ENCODE measurements around the gene EWSR1.

Gene EWSR1

GRCh38 chr22:29342177-29342576, 74.1 kb downstream of the EWSR1 start:
- H4K20me1 ChIP-seq (ENCODE audit: insufficient read depth, low read length), result peaks cover 10% of the 10 kb centered on the region; the same call in 1 of the 2 replicates
- H3K79me2 ChIP-seq (ENCODE audit: insufficient read depth, low read length), result no peaks in the 10 kb centered on the region
- no peaks in the 10 kb centered on the region for H3K9me3 ChIP-seq (ENCODE audit: insufficient read depth, low read length, severe bottlenecking)
- no peak overlapping the region for H2AFZ ChIP-seq (ENCODE audit: low read depth, low read length)
- TF ChIP-seq CTCF (IDR thresholded peaks at IDR 0.05; ENCODE audit: borderline replicate concordance, extremely low read depth, low read length, poor library complexity, severe bottlenecking) (no peak), EZH2 (IDR thresholded peaks at IDR 0.05; ENCODE audit: borderline replicate concordance, low read depth, low read length, severe bottlenecking) (no peak)
- H3K36me3 ChIP-seq (ENCODE audit: insufficient read depth, low read length), result peaks cover 88% of the 10 kb centered on the region
- no peaks in the 10 kb centered on the region for H3K27me3 ChIP-seq (ENCODE audit: insufficient read depth, low read length, poor library complexity)
- H3K9ac ChIP-seq (ENCODE audit: low read depth, low read length), result no peak overlapping the region
- no peak overlapping the region for H3K4me2 ChIP-seq (ENCODE audit: insufficient read depth, low read length)
- H3K27ac ChIP-seq (ENCODE audit: low read length), result no peak overlapping the region
- no peaks in the 10 kb centered on the region for H3K4me1 ChIP-seq (ENCODE audit: insufficient read depth, low read length)
- no peak overlapping the region for H3K4me3 ChIP-seq (ENCODE audit: low read depth in 1 of 2, low read length in 2 of 2)
- ATAC-seq (ENCODE audit: insufficient read depth, low read depth) (no peak), DNase-seq (no peak)

GRCh38 chr22:29342577-29343312, 74.7 kb downstream of the EWSR1 start:
- H3K4me3 ChIP-seq (ENCODE audit: low read depth in 1 of 2, low read length in 2 of 2), result no peak overlapping the region
- H4K20me1 ChIP-seq (ENCODE audit: insufficient read depth, low read length), result peaks cover 8% of the 10 kb centered on the region; the same call in 1 of the 2 replicates
- no peaks in the 10 kb centered on the region for H3K27me3 ChIP-seq (ENCODE audit: insufficient read depth, low read length, poor library complexity)
- no peak for ATAC-seq (ENCODE audit: insufficient read depth, low read depth)
- DNase-seq, result no peak
- H3K4me2 ChIP-seq (ENCODE audit: insufficient read depth, low read length), result no peak overlapping the region
- H3K9ac ChIP-seq (ENCODE audit: low read depth, low read length), result no peak overlapping the region
- no peak overlapping the region for H3K27ac ChIP-seq (ENCODE audit: low read length)
- H2AFZ ChIP-seq (ENCODE audit: low read depth, low read length), result no peak overlapping the region
- H3K9me3 ChIP-seq (ENCODE audit: insufficient read depth, low read length, severe bottlenecking), result no peaks in the 10 kb centered on the region
- no peaks in the 10 kb centered on the region for H3K4me1 ChIP-seq (ENCODE audit: insufficient read depth, low read length)
- TF ChIP-seq CTCF (IDR thresholded peaks at IDR 0.05; ENCODE audit: borderline replicate concordance, extremely low read depth, low read length, poor library complexity, severe bottlenecking) (no peak), EZH2 (IDR thresholded peaks at IDR 0.05; ENCODE audit: borderline replicate concordance, low read depth, low read length, severe bottlenecking) (no peak)
- no peaks in the 10 kb centered on the region for H3K79me2 ChIP-seq (ENCODE audit: insufficient read depth, low read length)
- peaks cover 88% of the 10 kb centered on the region for H3K36me3 ChIP-seq (ENCODE audit: insufficient read depth, low read length)

- DNase-seq, result no peak
- Histone ChIP-seq H3K4me3 (ENCODE audit: low read depth in 1 of 2, low read length in 2 of 2) (no peak overlapping the region), H3K9ac (ENCODE audit: low read depth, low read length) (no peak overlapping the region), H3K36me3 (ENCODE audit: insufficient read depth, low read length) (peaks cover 88% of the 10 kb centered on the region), H3K4me2 (ENCODE audit: insufficient read depth, low read length) (no peak overlapping the region), H3K79me2 (ENCODE audit: insufficient read depth, low read length) (no peaks in the 10 kb centered on the region), H2AFZ (ENCODE audit: low read depth, low read length) (no peak overlapping the region), H3K9me3 (ENCODE audit: insufficient read depth, low read length, severe bottlenecking) (no peaks in the 10 kb centered on the region), H4K20me1 (ENCODE audit: insufficient read depth, low read length) (peaks cover 8% of the 10 kb centered on the region; the same call in 1 of the 2 replicates), H3K27me3 (ENCODE audit: insufficient read depth, low read length, poor library complexity) (no peaks in the 10 kb centered on the region), H3K4me1 (ENCODE audit: insufficient read depth, low read length) (no peaks in the 10 kb centered on the region), H3K27ac (ENCODE audit: low read length) (no peak overlapping the region)
- TF ChIP-seq CTCF (IDR thresholded peaks at IDR 0.05; ENCODE audit: borderline replicate concordance, extremely low read depth, low read length, poor library complexity, severe bottlenecking) (no peak), EZH2 (IDR thresholded peaks at IDR 0.05; ENCODE audit: borderline replicate concordance, low read depth, low read length, severe bottlenecking) (no peak)
- ATAC-seq (ENCODE audit: insufficient read depth, low read depth), result no peak
Measured at GRCh38 chr22:29343313-29343805, 75.3 kb downstream of the EWSR1 start.

All from DND-41 (cell line).